ENCODE results near the gene FAM229B. TPM values are rescaled to one million over a fixed set of nuclear protein-coding genes. Genes with fewer than 3 reads are reported as not detected.

FAM229B gene
- total and polyA plus RNA-seq, 2 of the 8 experiments (the other 6 are each of a cell fraction or from before 2014, with no cell fraction given): 10.0 to 10.4 TPM

DNA sequence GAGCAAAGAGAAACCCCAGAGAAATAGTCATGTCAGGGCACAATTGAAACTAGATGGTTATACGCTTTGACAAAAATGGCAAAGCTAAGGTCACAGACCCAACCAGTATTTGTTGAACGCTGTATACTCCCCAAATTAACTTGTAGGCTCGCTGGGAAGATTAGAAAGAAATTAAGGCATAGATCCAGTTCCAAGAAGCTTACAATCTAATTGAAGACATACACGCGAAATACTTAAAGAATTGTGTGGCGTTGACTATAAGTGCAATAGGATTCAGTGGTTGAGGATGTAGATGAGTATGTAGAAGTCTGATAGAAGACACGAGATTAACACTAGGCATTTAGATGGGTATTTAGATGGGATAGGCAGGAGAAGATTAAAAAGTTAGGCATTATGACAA, 525 bp downstream of the FAM229B start:
- Histone ChIP-seq H3K23me2 (ENCODE audit: low read depth, low read length) (peaks cover 6% of the 10 kb centered on the region; the same call in 1 of the 2 replicates), H2BK120ac (replicated peaks; ENCODE audit: low read depth, low read length) (no peak overlapping the region), H3K27me3 (replicated peaks in 1 of 4; ENCODE audit: control insufficient read depth in 3 of 4, extremely low read depth in 1 of 4, insufficient read depth in 3 of 4, low read length in 3 of 4) (no peaks in the 10 kb centered on the region), H3K79me2 (ENCODE audit: control insufficient read depth in 1 of 2, insufficient read depth in 2 of 2, low read length in 2 of 2) (no peaks in the 10 kb centered on the region), H3K4me2 (ENCODE audit: insufficient read depth in 1 of 2, low read depth in 2 of 2, low read length in 2 of 2) (peak overlapping the region; percentile 43 to 67), H4K20me1 (replicated peaks in 1 of 2; ENCODE audit: control insufficient read depth in 1 of 2, insufficient read depth in 2 of 2, low read length in 2 of 2) (no peaks in the 10 kb centered on the region), H3K27ac (ENCODE audit: low read depth, low read length) (no peak overlapping the region), H2BK12ac (ENCODE audit: low read depth, low read length) (no peak overlapping the region), H4K5ac (ENCODE audit: insufficient read length, low read depth, low read length) (no peak overlapping the region), H3K9ac (replicated peaks in 1 of 4; ENCODE audit: extremely low read depth in 1 of 4, low read depth in 3 of 4, low read length in 3 of 4) (peak overlapping the region in 3 of 4 experiments; percentile 0 to 44 (median 35); a peak in 3 of 7 replicates), H3K79me1 (ENCODE audit: low read depth, low read length) (no peaks in the 10 kb centered on the region), H3K23ac (ENCODE audit: insufficient read length) (no peak overlapping the region), H3K4ac (replicated peaks; ENCODE audit: insufficient read length, low read depth, low read length) (no peak overlapping the region), H3K14ac (ENCODE audit: insufficient read length) (no peak overlapping the region), H2BK5ac (ENCODE audit: low read depth, low read length) (no peak overlapping the region), H2BK20ac (ENCODE audit: low read length) (no peak overlapping the region), H4K8ac (ENCODE audit: extremely low read depth, insufficient read depth, low read length) (no peak overlapping the region), H2BK15ac (ENCODE audit: low read length) (no peak overlapping the region), H2AK5ac (ENCODE audit: low read depth, low read length) (no peak overlapping the region), H3K56ac (replicated peaks; ENCODE audit: insufficient read length, low read depth, low read length) (no peak overlapping the region), H3K36me3 (ENCODE audit: control insufficient read depth in 2 of 4, insufficient read depth in 4 of 4, low read length in 3 of 4) (peaks cover 0 to 7% (median 0%) of the 10 kb centered on the region in 4 experiments; a peak in 3 of 8 replicates), H2AFZ (ENCODE audit: low read length) (peak overlapping the region; percentile 97), H4K91ac (replicated peaks; ENCODE audit: insufficient read length, low read length) (no peak overlapping the region), H3K4me3 (ENCODE audit: extremely low read depth in 1 of 4, insufficient read depth in 2 of 4, low read depth in 3 of 4, low read length in 4 of 4) (peak overlapping the region; percentile 66 to 92 (median 79)), H3K4me1 (replicated peaks in 1 of 4; ENCODE audit: control insufficient read depth in 3 of 4, insufficient read depth in 4 of 4, low read length in 3 of 4) (no peaks in the 10 kb centered on the region), H3K9me3 (ENCODE audit: insufficient read depth in 2 of 2, low read depth in 1 of 2, low read length in 1 of 2) (no peaks in the 10 kb centered on the region), H3K18ac (ENCODE audit: extremely low read depth, low read length) (no peak overlapping the region)
- ChIA-PET CTCF (ENCODE audit: partially characterized antibody) (interaction anchor here (0.7 to 3.6 kb wide), 6 partner anchors 13 to 177 kb away, joined by 3 to 21 read pairs (median 4); no protein-coding TSS in a partner anchor), POLR2A (ENCODE audit: partially characterized antibody) (interaction anchor here (0.7 to 1.4 kb wide), 6 partner anchors 9 to 482 kb away, joined by 3 to 7 read pairs (median 4); partner anchors contain the start of gene TRAF3IP2)
- 41% methylated on average over 7 of the region's 7 CpGs; no CpG with 5 or more reads in 1 of the 2 experiments for WGBS, 2 experiments (ENCODE audit: extremely low coverage in 1 of 2, insufficient coverage in 1 of 2, insufficient read length in 1 of 2, insufficient replicate concordance in 2 of 2, low coverage in 1 of 2, low lambda C conversion rate in 2 of 2, missing lambda C conversion rate in 1 of 2)
- no peak for DNase-seq (ENCODE audit: low read depth in 1 of 2, low spot score in 2 of 2)
- FAIRE-seq: no peak
- TF ChIP-seq BCL11A (IDR thresholded peaks at IDR 0.05; ENCODE audit: low read depth in 2 of 2, low read length in 2 of 2) (no peak), GTF2F1 (IDR thresholded peaks at IDR 0.05; ENCODE audit: borderline replicate concordance, low read depth, low read length) (no peak), ASH2L (IDR thresholded peaks at IDR 0.05; ENCODE audit: low read length) (no peak), BRCA1 (IDR thresholded peaks at IDR 0.05; ENCODE audit: low read depth, low read length) (no peak), CTCF (IDR thresholded peaks at IDR 0.05; ENCODE audit: control extremely low read depth in 1 of 3, insufficient read depth in 1 of 3, low read depth in 1 of 3, low read length in 3 of 3) (no peak), MAFK (IDR thresholded peaks at IDR 0.05; ENCODE audit: low read depth, low read length) (no peak), EGR1 (IDR thresholded peaks at IDR 0.05; ENCODE audit: borderline replicate concordance, low read depth, low read length) (no peak), NRF1 (IDR thresholded peaks at IDR 0.05; ENCODE audit: low read depth, low read length) (no peak), SP4 (IDR thresholded peaks at IDR 0.05; ENCODE audit: low read length) (no peak), CBX5 (IDR thresholded peaks at IDR 0.05; ENCODE audit: low read depth, low read length) (no peak), EP300 (IDR thresholded peaks at IDR 0.05; ENCODE audit: borderline replicate concordance in 1 of 2, low read depth in 2 of 2, low read length in 2 of 2) (no peak)

Data from H1 (cell line).